Measurements from ENCODE around the gene EME1.

Gene EME1, protein sequence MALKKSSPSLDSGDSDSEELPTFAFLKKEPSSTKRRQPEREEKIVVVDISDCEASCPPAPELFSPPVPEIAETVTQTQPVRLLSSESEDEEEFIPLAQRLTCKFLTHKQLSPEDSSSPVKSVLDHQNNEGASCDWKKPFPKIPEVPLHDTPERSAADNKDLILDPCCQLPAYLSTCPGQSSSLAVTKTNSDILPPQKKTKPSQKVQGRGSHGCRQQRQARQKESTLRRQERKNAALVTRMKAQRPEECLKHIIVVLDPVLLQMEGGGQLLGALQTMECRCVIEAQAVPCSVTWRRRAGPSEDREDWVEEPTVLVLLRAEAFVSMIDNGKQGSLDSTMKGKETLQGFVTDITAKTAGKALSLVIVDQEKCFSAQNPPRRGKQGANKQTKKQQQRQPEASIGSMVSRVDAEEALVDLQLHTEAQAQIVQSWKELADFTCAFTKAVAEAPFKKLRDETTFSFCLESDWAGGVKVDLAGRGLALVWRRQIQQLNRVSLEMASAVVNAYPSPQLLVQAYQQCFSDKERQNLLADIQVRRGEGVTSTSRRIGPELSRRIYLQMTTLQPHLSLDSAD

DNA sequence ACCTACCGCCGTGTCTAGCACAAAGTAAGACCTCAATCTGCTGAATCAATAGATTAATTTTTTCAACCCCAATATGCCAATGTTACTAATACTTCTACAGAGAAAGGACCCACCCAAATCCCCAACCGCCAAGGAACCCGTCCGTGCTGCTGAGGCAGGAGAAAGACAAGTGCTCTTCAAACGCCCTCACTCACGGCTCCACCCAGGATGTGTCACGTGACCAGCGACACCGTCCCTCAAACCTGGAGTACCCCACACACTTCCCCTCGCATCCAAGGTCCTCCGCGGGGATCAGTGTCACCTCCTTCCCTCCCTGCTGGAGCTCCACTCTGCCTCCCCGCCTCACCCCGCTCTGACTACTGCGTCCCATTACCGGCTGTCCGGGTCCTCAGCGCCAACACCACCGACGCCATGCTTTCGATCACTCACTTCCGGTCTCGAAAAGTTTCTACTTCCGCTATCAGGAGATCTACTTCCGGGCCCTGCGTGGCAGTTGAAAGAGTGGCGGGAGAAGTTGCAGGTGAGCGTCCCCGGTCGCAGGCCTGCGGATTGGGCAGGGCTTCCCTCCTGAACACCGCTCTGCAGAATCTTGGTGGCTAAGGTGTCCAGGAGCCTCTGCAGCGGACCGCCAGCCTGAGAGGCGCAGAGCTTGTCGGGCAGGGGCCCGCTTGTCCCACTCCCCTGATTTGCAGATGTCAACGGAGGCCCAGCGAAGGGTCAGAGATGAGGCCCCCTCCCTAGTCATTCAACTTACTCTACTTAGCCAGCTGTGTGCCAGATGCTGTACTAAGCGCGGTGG is at the start of gene EME1, which contains the start of gene MRPL27:
EME1 (plus strand) TSS at position 472 of the 799 bp plus-strand sequence. CDS start 1,980 bp downstream, outside the sequence.
MRPL27 (minus strand) TSS at position 427 of the 799 bp plus-strand sequence; CDS start at position 413, 14 bp downstream.
- DNase-seq (ENCODE audit: extremely low read depth, low read depth), result peak; percentile 47
- TF ChIP-seq, protein P1, sequence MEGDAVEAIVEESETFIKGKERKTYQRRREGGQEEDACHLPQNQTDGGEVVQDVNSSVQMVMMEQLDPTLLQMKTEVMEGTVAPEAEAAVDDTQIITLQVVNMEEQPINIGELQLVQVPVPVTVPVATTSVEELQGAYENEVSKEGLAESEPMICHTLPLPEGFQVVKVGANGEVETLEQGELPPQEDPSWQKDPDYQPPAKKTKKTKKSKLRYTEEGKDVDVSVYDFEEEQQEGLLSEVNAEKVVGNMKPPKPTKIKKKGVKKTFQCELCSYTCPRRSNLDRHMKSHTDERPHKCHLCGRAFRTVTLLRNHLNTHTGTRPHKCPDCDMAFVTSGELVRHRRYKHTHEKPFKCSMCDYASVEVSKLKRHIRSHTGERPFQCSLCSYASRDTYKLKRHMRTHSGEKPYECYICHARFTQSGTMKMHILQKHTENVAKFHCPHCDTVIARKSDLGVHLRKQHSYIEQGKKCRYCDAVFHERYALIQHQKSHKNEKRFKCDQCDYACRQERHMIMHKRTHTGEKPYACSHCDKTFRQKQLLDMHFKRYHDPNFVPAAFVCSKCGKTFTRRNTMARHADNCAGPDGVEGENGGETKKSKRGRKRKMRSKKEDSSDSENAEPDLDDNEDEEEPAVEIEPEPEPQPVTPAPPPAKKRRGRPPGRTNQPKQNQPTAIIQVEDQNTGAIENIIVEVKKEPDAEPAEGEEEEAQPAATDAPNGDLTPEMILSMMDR (IDR thresholded peaks at IDR 0.05; ENCODE audit: low read depth, low read length), result no peak

DNA sequence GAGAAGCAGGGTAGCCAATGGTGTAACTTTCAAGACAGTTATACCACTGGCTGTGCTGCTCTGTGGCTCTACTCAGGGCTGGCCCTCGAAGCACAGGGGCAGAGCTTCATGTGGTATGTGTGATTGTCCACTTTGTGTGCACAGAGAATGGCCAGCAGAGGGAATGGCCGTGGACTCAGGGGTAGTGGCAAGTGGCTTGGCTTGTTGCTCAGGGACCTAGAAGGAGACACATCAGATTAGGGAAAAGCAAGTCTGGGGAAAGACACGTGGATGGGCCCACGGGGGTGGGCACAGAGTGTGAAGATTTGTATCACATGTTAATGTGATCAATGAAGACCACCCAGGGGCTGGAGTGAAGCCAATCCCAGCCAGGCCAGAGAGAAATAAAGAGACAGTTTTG is 47.1 kb upstream of the EME1 start:
- TF ChIP-seq, protein P1 (IDR thresholded peaks at IDR 0.05; ENCODE audit: low read depth, low read length), result no peak
- DNase-seq (ENCODE audit: extremely low read depth, low read depth), result no peak

DNA sequence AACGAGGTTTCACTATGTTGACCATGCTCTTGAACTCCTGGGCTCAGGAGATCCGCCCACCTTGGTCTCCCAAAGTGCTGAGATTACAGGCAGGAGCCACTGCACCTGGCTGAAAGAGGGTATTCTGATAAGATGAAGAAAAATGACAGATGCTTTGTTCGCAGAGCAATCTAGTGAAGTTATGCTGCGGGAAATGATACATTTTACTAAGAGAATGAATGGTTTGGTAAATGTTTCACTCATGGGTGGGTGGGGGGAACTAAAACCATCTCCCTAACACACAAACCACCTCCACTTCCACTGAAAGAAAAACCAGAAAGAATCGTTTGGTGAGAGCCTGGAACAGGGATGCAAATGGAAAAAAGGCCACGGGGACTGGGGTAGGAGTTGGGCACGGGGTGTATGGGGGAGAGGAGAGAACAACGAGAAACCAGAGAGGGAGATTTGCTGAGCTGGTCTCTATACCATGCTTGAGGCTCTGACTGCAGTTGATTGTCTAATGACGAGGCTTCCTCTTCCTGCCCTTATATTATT is 46.1 kb upstream of the EME1 start:
- TF ChIP-seq, protein P1 (IDR thresholded peaks at IDR 0.05; ENCODE audit: low read depth, low read length), result no peak
- DNase-seq (ENCODE audit: extremely low read depth, low read depth), result no peak

DNA sequence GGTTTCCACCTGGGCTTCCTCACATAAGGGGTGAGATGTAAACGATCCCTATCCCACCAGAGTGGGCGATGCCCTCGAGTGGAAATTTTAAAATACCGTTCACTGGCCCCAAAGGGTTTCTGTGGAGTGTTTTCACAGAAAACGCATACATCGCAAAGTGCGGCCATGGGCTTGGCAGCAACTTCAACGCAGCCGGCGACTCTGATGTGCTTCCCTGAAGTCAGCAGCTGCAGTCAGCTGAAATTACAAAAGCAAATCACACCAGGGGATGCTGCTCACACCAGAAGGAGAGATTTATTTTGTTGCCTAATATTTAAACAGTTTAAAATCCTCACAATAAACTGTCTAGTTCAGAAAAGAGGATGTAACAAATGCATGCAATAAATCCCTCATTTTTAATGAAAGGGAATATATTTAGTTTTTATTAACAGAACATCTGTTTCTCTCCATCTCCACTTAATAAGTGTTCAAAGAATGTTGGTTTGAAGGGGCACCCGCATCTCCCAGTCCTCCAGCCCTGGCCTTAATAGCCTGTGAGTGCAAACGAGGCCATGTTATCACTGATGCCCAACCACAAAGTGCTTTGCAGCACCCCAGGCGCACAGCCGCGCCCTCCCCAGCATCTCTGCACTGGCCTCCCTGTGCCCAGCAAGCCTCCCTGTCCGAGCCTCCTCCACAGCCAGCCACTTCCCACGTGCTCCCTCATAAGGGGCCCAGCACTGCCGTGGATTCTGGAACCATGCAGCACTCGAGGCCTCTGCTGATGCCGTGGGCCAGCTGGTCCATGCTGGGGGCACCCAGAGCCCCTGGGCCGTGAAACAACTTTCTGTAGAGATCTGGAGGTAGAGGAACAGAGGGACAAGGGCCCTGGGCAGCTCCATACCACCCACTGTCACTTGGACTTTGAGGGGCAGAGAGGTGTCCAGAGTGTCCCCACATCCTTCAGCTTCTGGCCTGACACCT is 44.4 kb upstream of the EME1 start:
- DNase-seq (ENCODE audit: extremely low read depth, low read depth), result no peak
- TF ChIP-seq, protein P1 (IDR thresholded peaks at IDR 0.05; ENCODE audit: low read depth, low read length), result no peak

DNA sequence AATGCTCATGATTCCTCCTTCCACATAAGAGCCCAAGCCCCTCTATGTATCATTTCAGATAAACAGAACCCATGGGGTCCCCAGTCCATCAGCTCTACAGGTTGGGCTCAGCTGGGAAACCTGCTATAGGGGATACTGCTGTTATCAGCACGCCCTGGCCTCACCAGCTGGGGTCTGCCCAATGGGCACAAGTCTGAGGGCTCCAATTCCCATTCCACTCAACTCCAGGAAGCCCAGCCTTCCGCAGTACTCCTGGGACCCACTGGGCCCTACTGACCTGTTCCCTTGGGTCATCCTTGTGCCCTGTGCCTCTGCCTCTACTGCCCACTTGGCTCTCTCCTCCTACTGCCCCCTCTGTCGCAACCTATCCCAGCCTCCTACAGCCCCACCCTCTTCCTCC is 43.3 kb upstream of the EME1 start:
- DNase-seq (ENCODE audit: extremely low read depth, low read depth), result no peak
- TF ChIP-seq, protein P1 (IDR thresholded peaks at IDR 0.05; ENCODE audit: low read depth, low read length), result no peak

DNA sequence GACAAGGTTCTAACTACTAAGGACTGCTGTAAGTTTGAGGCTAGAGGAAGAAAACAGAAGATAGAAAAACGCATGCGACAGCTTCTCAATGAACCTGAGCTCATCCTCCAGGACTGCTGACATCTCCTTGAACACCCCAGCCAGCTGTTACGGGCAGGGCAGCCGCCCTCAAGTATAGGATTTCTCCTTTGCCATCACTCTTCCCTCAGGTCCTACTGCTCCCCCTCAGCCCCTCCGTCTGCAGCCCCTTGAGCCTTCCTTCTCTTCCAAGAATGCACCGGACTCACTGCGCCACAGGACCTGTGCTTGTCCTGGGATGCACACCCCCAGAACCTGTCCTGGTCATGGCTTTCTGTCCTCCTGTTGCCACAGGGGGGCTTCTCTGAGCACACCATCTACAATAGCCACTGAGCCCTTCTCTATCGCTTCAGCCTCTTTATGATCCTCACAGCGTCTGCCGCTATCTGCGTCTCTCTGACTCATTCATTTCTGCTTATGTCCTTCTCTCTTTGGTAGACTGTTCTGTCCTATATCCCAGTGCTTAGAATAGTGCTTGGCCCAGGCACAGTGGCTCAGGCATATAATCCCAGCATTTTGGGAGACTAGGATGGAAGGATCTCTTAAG is 42.8 kb upstream of the EME1 start:
- no peak for DNase-seq (ENCODE audit: extremely low read depth, low read depth)
- TF ChIP-seq, protein P1 (IDR thresholded peaks at IDR 0.05; ENCODE audit: low read depth, low read length), result no peak

Data from AG09319 (cell line).